Medulla oblongata (tissue), 1 donor: ENCODE results near the gene BLTP1.
"Not testable (repeated sequence)": the region's sequence is repeated elsewhere in the genome, so short reads cannot be mapped to it uniquely, and the experiment has no call there.

Experiments used
- DNase-seq: peaks from one replicate; pipeline ENCODE4 v3.0.0-alpha.2; 2015; ENCODE audit errors: extremely low spot score

BLTP1 gene

GRCh38 chr4:122151982-122152710 is at the start of gene BLTP1:
TSS of gene BLTP1 (plus strand) at chr4:122152331. CDS start at chr4:122170648, 18,317 bp downstream.
- peak; percentile 92 for DNase-seq

GRCh38 chr4:122104184-122104583 is 47.9 kb upstream of the BLTP1 start:
- no peak for DNase-seq

GRCh38 chr4:122107680-122108079 is 44.5 kb upstream of the BLTP1 start:
- DNase-seq, result no peak

- not testable (repeated sequence) for DNase-seq
Measured at GRCh38 chr4:122110304-122110703, 41.8 kb upstream of the BLTP1 start.

- no peak for DNase-seq
Measured at GRCh38 chr4:122117743-122118142, 34.4 kb upstream of the BLTP1 start.

GRCh38 chr4:122118243-122118642 is 33.9 kb upstream of the BLTP1 start:
- no peak for DNase-seq

GRCh38 chr4:122119739-122120138 is 32.4 kb upstream of the BLTP1 start:
- DNase-seq, result no peak

GRCh38 chr4:122121593-122121992 is 30.5 kb upstream of the BLTP1 start:
- no peak for DNase-seq

- no peak for DNase-seq
Measured at GRCh38 chr4:122122083-122122482, 30.0 kb upstream of the BLTP1 start.

- no peak for DNase-seq
Measured at GRCh38 chr4:122129061-122129460, 23.1 kb upstream of the BLTP1 start.

- DNase-seq, result no peak
Measured at GRCh38 chr4:122131562-122132157, 20.5 kb upstream of the BLTP1 start.

- no peak for DNase-seq
Measured at GRCh38 chr4:122132891-122133290, 19.2 kb upstream of the BLTP1 start.

GRCh38 chr4:122139139-122139538 is 13.0 kb upstream of the BLTP1 start:
- no peak for DNase-seq

- no peak for DNase-seq
Measured at GRCh38 chr4:122140834-122141233, 11.3 kb upstream of the BLTP1 start.

GRCh38 chr4:122142687-122143086 is 9.4 kb upstream of the BLTP1 start:
- DNase-seq, result no peak

- no peak for DNase-seq
Measured at GRCh38 chr4:122146652-122147051, 5.5 kb upstream of the BLTP1 start.

GRCh38 chr4:122150931-122151330 is 1.2 kb upstream of the BLTP1 start:
- peak; percentile 73 for DNase-seq

GRCh38 chr4:122152711-122153226 is 638 bp downstream of the BLTP1 start:
- peak; percentile 55 for DNase-seq

GRCh38 chr4:122156819-122157218 is 4.7 kb downstream of the BLTP1 start:
- DNase-seq, result no peak

GRCh38 chr4:122163301-122163700 is 11.2 kb downstream of the BLTP1 start:
- DNase-seq, result no peak

GRCh38 chr4:122163767-122164166 is 11.6 kb downstream of the BLTP1 start:
- DNase-seq, result peak; percentile 41

- DNase-seq, result no peak
Measured at GRCh38 chr4:122167369-122167768, 15.2 kb downstream of the BLTP1 start.

GRCh38 chr4:122170775-122171174 is 18.6 kb downstream of the BLTP1 start:
- DNase-seq, result peak; percentile 35
